ENCODE measurements around the gene SUV39H1.
"Not testable (repeated sequence)": the region's sequence is repeated elsewhere in the genome, so short reads cannot be mapped to it uniquely, and the experiment has no call there.

SUV39H1 gene

GRCh38 chrX:48696301-48696908 is at the start of gene SUV39H1:
Gene SUV39H1, plus strand, starts transcription at chrX:48696734. Its CDS starts 51 bp downstream, at chrX:48696785.
- DNase-seq = peak; percentile 85

GRCh38 chrX:48648336-48648751 is 48.2 kb upstream of the SUV39H1 start:
- DNase-seq = peak; percentile 39

- DNase-seq = no peak
These were observed 47.4 kb upstream of the SUV39H1 start for GRCh38 chrX:48649102-48649501.

- not testable (repeated sequence) for DNase-seq
These were observed 44.4 kb upstream of the SUV39H1 start for GRCh38 chrX:48652055-48652579.

GRCh38 chrX:48654746-48655145 is 41.8 kb upstream of the SUV39H1 start:
- not testable (repeated sequence) for DNase-seq

GRCh38 chrX:48659686-48660085 is 36.8 kb upstream of the SUV39H1 start:
- not testable (repeated sequence) for DNase-seq

- no peak for DNase-seq
These were observed 33.3 kb upstream of the SUV39H1 start for GRCh38 chrX:48663241-48663640.

- no peak for DNase-seq
These were observed 32.4 kb upstream of the SUV39H1 start for GRCh38 chrX:48664156-48664555.

- DNase-seq = no peak
These were observed 30.5 kb upstream of the SUV39H1 start for GRCh38 chrX:48665991-48666390.

- no peak for DNase-seq
These were observed 29.9 kb upstream of the SUV39H1 start for GRCh38 chrX:48666649-48667048.

- DNase-seq = no peak
These were observed 29.0 kb upstream of the SUV39H1 start for GRCh38 chrX:48667509-48667908.

GRCh38 chrX:48668187-48668586 is 28.3 kb upstream of the SUV39H1 start:
- DNase-seq = not testable (repeated sequence)

GRCh38 chrX:48676106-48676892 is 20.2 kb upstream of the SUV39H1 start:
- peak; percentile 84 for DNase-seq

- DNase-seq = no peak
These were observed 19.7 kb upstream of the SUV39H1 start for GRCh38 chrX:48676893-48677270.

- no peak for DNase-seq
These were observed 19.0 kb upstream of the SUV39H1 start for GRCh38 chrX:48677516-48677915.

- not testable (repeated sequence) for DNase-seq
These were observed 16.1 kb upstream of the SUV39H1 start for GRCh38 chrX:48680467-48680866.

GRCh38 chrX:48680925-48681324 is 15.6 kb upstream of the SUV39H1 start:
- not testable (repeated sequence) for DNase-seq

GRCh38 chrX:48681539-48682183 is 14.9 kb upstream of the SUV39H1 start:
- DNase-seq = no peak

- DNase-seq = not testable (repeated sequence)
These were observed 13.7 kb upstream of the SUV39H1 start for GRCh38 chrX:48682795-48683194.

- no peak for DNase-seq
These were observed 13.0 kb upstream of the SUV39H1 start, which contains the start of gene WAS for GRCh38 chrX:48683411-48683982. Gene WAS, plus strand, starts transcription at chrX:48683799. Its CDS starts 55 bp downstream, at chrX:48683854.

GRCh38 chrX:48684134-48684533 is 12.4 kb upstream of the SUV39H1 start:
- DNase-seq = no peak

GRCh38 chrX:48685416-48685815 is 11.1 kb upstream of the SUV39H1 start:
- DNase-seq = no peak

GRCh38 chrX:48688531-48689150 is 7.9 kb upstream of the SUV39H1 start:
- DNase-seq = no peak
